Activated T-cell treated with anti-CD3 and anti-CD28 coated beads for 1 hour (primary cell): ENCODE data around the gene CFTR.

Experiments
- DNase-seq: peaks from one replicate; pipeline ENCODE4 v3.0.0-alpha.2; 2020; ENCODE audit warnings: low read depth

The CFTR gene

GRCh38 chr7:117590191-117590590, 110.4 kb downstream of the CFTR start:
- DNase-seq: no peak

GRCh38 chr7:117592011-117592635, 112.3 kb downstream of the CFTR start:
- no peak for DNase-seq

GRCh38 chr7:117596134-117596533, 116.3 kb downstream of the CFTR start:
- DNase-seq: no peak

- DNase-seq: no peak
Observed at GRCh38 chr7:117597755-117598154, 117.9 kb downstream of the CFTR start.

GRCh38 chr7:117600911-117601310, 121.1 kb downstream of the CFTR start:
- no peak for DNase-seq

- DNase-seq: no peak
Observed at GRCh38 chr7:117603627-117604026, 123.8 kb downstream of the CFTR start.

GRCh38 chr7:117605712-117606111, 125.9 kb downstream of the CFTR start:
- no peak for DNase-seq

- DNase-seq: no peak
Observed at GRCh38 chr7:117606132-117606531, 126.3 kb downstream of the CFTR start.

- no peak for DNase-seq
Observed at GRCh38 chr7:117610396-117610795, 130.6 kb downstream of the CFTR start.

GRCh38 chr7:117612637-117613036, 132.8 kb downstream of the CFTR start:
- no peak for DNase-seq

- DNase-seq: no peak
Observed at GRCh38 chr7:117616694-117617093, 136.9 kb downstream of the CFTR start.

GRCh38 chr7:117619681-117620080, 139.9 kb downstream of the CFTR start:
- DNase-seq: no peak

- no peak for DNase-seq
Observed at GRCh38 chr7:117621075-117621618, 141.3 kb downstream of the CFTR start.

- no peak for DNase-seq
Observed at GRCh38 chr7:117623606-117624005, 143.8 kb downstream of the CFTR start.

GRCh38 chr7:117630501-117630900, 150.7 kb downstream of the CFTR start:
- no peak for DNase-seq

GRCh38 chr7:117630907-117631564, 151.2 kb downstream of the CFTR start:
- no peak for DNase-seq

- DNase-seq: no peak
Observed at GRCh38 chr7:117631652-117632051, 151.8 kb downstream of the CFTR start.

GRCh38 chr7:117637937-117638336, 158.1 kb downstream of the CFTR start:
- DNase-seq: no peak

- no peak for DNase-seq
Observed at GRCh38 chr7:117639966-117640365, 160.1 kb downstream of the CFTR start.

GRCh38 chr7:117640465-117640864, 160.6 kb downstream of the CFTR start:
- DNase-seq: no peak

- DNase-seq: no peak
Observed at GRCh38 chr7:117645481-117646165, 165.8 kb downstream of the CFTR start.

- DNase-seq: no peak
Observed at GRCh38 chr7:117648203-117648866, 168.5 kb downstream of the CFTR start.
